Measurements from ENCODE around the gene CRB2.

DNA sequence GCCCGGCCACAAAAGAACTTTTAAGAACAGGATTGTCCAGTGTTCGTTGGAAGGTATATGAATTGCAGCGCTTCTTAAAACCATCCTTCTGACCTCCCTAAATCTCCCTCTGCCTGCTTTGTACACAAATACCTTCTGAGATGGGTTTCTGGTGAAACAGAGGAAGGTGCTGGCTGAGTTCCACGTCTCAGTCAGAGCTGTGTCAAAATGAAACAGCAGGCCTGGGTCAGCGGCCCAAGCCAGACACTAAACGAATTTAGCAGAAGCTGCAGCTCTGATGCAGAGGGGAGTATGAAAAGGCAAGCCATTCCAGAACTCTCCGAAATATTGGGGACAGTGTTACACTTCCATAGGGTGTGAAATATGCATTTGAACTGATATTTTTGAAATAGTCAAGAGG, 37.8 kb upstream of the CRB2 start:
- TF ChIP-seq MAX (IDR thresholded peaks at IDR 0.05; ENCODE audit: low read depth, low read length), result no peak
- no peak for TF ChIP-seq MYC (IDR thresholded peaks at IDR 0.05; ENCODE audit: low read depth, low read length)
- no peak for TF ChIP-seq CTCF (IDR thresholded peaks at IDR 0.05; ENCODE audit: low read depth, low read length)
